Measurements from ENCODE around the gene ELANE.
A peak's percentile ranks its signal among the peaks of the same experiment; 100 is the strongest.

ELANE gene

DNA sequence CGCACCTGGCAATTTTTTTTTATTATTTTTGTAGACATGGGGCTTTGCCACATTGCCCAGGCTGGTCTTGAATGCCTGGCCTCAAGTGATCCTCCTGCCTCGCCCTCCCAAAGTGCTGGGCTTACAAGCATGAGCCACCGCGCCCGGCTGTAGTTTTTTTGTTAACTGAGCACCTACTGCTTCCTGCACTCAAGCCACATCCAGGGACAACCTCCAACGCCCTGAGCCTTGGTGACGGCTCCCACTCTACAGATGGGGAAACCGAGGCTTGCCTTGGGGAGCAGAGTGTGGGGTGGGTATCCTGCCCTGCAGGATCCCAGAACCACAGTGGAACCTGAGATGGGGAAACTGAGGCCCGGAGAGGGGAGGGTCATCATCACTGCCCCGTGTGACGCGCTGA, 3.0 kb downstream of the ELANE start:
- Histone ChIP-seq H3K4me3 (no peak overlapping the region), H3K27ac (no peak overlapping the region), H3K27me3 (peaks cover 0 to 70% of the 10 kb centered on the region in 2 donors), H3K4me1 (peaks cover 0 to 19% (median 11%) of the 10 kb centered on the region in 4 donors), H3K36me3 (no peaks in the 10 kb centered on the region), H3K9me3 (no peaks in the 10 kb centered on the region)
- no peak for DNase-seq
- TF ChIP-seq, protein P1, sequence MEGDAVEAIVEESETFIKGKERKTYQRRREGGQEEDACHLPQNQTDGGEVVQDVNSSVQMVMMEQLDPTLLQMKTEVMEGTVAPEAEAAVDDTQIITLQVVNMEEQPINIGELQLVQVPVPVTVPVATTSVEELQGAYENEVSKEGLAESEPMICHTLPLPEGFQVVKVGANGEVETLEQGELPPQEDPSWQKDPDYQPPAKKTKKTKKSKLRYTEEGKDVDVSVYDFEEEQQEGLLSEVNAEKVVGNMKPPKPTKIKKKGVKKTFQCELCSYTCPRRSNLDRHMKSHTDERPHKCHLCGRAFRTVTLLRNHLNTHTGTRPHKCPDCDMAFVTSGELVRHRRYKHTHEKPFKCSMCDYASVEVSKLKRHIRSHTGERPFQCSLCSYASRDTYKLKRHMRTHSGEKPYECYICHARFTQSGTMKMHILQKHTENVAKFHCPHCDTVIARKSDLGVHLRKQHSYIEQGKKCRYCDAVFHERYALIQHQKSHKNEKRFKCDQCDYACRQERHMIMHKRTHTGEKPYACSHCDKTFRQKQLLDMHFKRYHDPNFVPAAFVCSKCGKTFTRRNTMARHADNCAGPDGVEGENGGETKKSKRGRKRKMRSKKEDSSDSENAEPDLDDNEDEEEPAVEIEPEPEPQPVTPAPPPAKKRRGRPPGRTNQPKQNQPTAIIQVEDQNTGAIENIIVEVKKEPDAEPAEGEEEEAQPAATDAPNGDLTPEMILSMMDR (IDR thresholded peaks at IDR 0.05) = no peak
- intact Hi-C loops (cut with DNase I; ENCODE audit: low total_unique reads) = loop anchor here (5.0 to 10.0 kb wide), 2 partner anchors 62 to 130 kb away; partner anchors contain the start of genes KISS1R and WDR18

DNA sequence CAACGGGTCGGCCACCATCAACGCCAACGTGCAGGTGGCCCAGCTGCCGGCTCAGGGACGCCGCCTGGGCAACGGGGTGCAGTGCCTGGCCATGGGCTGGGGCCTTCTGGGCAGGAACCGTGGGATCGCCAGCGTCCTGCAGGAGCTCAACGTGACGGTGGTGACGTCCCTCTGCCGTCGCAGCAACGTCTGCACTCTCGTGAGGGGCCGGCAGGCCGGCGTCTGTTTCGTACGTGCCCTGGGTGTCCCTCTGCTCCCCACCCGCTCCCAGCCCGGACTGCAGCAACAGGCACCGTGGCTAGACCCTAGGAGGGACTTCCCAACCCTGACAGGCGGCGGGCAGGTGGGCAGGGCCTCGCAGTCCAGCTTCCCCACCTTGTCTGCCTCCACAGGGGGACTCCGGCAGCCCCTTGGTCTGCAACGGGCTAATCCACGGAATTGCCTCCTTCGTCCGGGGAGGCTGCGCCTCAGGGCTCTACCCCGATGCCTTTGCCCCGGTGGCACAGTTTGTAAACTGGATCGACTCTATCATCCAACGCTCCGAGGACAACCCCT, 3.5 kb downstream of the ELANE start:
- no peak for DNase-seq
- Histone ChIP-seq H3K9me3 (no peaks in the 10 kb centered on the region), H3K27me3 (peaks cover 0 to 75% of the 10 kb centered on the region in 2 donors), H3K27ac (no peak overlapping the region), H3K4me1 (peaks cover 0 to 19% (median 12%) of the 10 kb centered on the region in 4 donors), H3K4me3 (no peak overlapping the region), H3K36me3 (no peaks in the 10 kb centered on the region)
- intact Hi-C loops (cut with DNase I; ENCODE audit: low total_unique reads) = loop anchor here (5.0 to 10.0 kb wide), 2 partner anchors 62 to 129 kb away; partner anchors contain the start of genes KISS1R and WDR18
- TF ChIP-seq, protein P1 (IDR thresholded peaks at IDR 0.05) = no peak

DNA sequence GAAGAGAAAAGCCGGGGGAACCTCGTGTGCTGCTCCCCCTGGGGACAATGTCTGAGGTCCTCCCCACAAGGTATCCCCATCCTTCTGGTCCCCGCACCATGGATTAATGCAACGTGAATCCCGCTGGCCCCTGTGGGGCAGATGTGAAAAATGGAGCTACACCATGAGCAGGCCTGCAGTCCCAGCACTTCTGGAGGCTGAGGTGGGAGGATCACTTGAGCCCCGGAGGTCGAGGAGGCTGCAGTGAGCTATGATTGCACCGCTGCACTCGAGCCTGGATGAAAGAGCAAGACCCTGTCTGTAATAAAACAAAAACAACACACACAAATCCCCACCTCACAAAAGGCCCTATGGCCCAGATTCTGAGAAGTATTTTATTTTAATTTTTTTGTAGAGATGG, 6.2 kb downstream of the ELANE start:
- no peak overlapping the region for H3K27ac ChIP-seq
- H3K36me3 ChIP-seq = no peaks in the 10 kb centered on the region
- TF ChIP-seq, protein P1 (IDR thresholded peaks at IDR 0.05) = no peak
- intact Hi-C loops (cut with DNase I; ENCODE audit: low total_unique reads) = loop anchor here (5.0 to 10.0 kb wide), 2 partner anchors 59 to 127 kb away; partner anchors contain the start of genes KISS1R and WDR18
- no peak overlapping the region for H3K4me3 ChIP-seq
- no peak for DNase-seq
- peaks cover 0 to 74% of the 10 kb centered on the region in 2 donors for H3K27me3 ChIP-seq
- peaks cover 0 to 29% (median 17%) of the 10 kb centered on the region in 4 donors for H3K4me1 ChIP-seq
- no peaks in the 10 kb centered on the region for H3K9me3 ChIP-seq

DNA sequence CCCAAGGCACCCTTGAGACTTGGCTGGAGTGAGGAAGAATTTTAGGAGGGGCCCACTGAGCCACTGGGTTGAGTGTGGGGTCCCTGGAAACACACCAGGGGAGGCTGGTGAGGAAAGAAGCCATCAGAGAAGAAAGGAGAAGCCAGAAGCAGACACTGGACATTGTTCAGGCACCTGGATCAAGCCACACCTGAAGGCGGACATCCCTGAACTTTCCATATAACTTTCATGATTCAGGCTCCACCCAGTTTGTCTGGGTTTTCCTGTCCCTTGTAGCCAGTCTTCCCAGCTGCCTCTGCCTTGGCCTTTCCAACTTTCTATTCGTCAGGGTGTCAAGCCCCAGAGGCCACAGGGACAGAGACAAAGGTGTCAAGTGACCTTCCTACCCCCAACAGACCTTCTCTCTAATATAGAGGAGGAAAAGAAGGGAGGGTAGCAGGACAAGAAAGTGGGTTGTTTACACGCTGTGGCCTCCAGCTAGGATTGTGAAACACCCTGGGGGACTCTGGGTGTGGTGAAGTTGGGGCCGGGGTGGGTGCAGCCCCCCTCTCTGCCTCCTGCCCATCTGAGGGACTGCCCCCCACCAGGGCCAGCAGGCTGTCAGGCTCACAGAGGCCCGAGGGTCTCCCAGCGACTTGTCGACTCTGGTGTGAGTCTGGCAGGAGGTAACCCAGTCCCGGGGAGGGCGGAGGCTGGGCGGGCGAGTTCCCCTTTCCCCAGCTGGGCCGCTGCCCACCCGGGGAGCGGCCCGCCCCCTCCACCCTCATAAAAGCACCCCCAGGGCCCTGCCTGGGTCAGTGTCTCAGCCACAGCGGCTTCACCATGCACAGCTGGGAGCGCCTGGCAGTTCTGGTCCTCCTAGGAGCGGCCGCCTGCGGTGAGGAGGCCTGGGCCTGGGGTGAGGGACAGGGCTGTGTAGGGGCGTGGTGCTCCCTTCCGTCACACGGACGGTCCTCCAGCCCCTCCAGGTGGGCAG, 7.1 kb downstream of the ELANE start, which contains the start of gene CFD:
CFD (plus strand) TSS at position 797 of the 976 bp plus-strand sequence; CDS start at position 823, 26 bp downstream.
- H3K27ac ChIP-seq = peak within 1 kb of the TSS; percentile 13 to 27
- no peaks in the 10 kb centered on the region for H3K9me3 ChIP-seq
- H3K4me1 ChIP-seq = peaks cover 0 to 31% (median 18%) of the 10 kb centered on the region in 4 donors
- DNase-seq = peak; percentile 82
- TF ChIP-seq, protein P1 (IDR thresholded peaks at IDR 0.05) = no peak
- peak within 1 kb of the TSS; percentile 37 to 43 for H3K4me3 ChIP-seq
- peaks cover 0 to 68% of the 10 kb centered on the region in 2 donors for H3K27me3 ChIP-seq
- no peaks in the 10 kb centered on the region for H3K36me3 ChIP-seq
- intact Hi-C loops (cut with DNase I; ENCODE audit: low total_unique reads) = loop anchor here (5.0 to 10.0 kb wide), 2 partner anchors 58 to 126 kb away; partner anchors contain the start of genes KISS1R and WDR18

DNA sequence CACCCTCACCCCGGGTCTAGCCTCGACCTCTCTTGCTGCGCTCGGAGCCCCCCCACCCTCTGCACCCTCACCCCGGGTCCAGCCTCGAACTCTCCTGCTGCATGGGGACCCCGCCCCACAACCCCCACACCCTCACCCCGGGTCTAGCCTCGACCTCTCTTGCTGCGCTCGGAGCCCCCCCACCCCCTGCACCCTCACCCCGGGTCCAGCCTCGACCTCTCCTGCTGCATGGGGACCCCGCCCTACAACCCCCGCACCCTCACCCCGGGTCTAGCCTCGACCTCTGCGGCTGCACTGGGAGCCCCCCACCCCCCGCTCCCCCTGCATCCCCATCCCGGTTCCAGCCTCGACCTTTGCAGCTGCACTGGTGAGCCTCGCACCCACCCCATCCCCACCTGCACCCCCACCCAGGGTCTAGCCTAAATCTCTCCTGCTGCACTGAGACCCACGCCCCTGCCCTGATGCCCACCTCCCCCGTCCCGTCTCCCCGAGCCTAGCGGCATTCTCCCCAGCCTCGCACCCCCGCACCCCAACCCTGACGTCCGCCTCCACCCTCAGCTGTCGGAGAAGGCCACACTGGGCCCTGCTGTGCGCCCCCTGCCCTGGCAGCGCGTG, 9.1 kb downstream of the ELANE start:
- H3K4me1 ChIP-seq = peaks cover 0 to 31% (median 18%) of the 10 kb centered on the region in 4 donors
- no peaks in the 10 kb centered on the region for H3K9me3 ChIP-seq
- no peaks in the 10 kb centered on the region for H3K36me3 ChIP-seq
- no peak overlapping the region for H3K4me3 ChIP-seq
- intact Hi-C loops (cut with DNase I; ENCODE audit: low total_unique reads) = no loop called here
- DNase-seq = no peak
- TF ChIP-seq, protein P1 (IDR thresholded peaks at IDR 0.05) = no peak
- no peak overlapping the region for H3K27ac ChIP-seq
- H3K27me3 ChIP-seq = peaks cover 0 to 52% of the 10 kb centered on the region in 2 donors

Data from tibial artery (tissue), 4 donors.